ENCODE data around the gene TMEM218. TPM values are rescaled to one million over a fixed set of nuclear protein-coding genes. Genes with fewer than 3 reads are reported as not detected.
A peak's percentile ranks its signal among the peaks of the same experiment; 100 is the strongest.

Gene TMEM218
- 8.2 and 19.7 TPM in 2 replicates for total RNA-seq

GRCh38 chr11:125111343-125112207, at the start of gene TMEM218:
Gene TMEM218, minus strand, starts transcription at chr11:125111626. Its CDS starts 9,385 bp downstream, at chr11:125102241.
- no peak for TF ChIP-seq CTCF (conservative IDR thresholded peaks at IDR 0.05; ENCODE audit: low read depth, low read length)
- peak; percentile 86 for DNase-seq (ENCODE audit: low read depth)

GRCh38 chr11:125157953-125158680, 46.7 kb upstream of the TMEM218 start:
- TF ChIP-seq CTCF (conservative IDR thresholded peaks at IDR 0.05; ENCODE audit: low read depth, low read length) = no peak
- DNase-seq (ENCODE audit: low read depth) = no peak
- H3K4me3 ChIP-seq (ENCODE audit: low read depth, low read length) = no peak overlapping the region

More at GRCh38 chr11:125111343-125112207, at the start of gene TMEM218:
- peak within 1 kb of the TSS; percentile 85 for H3K4me3 ChIP-seq (ENCODE audit: low read depth, low read length)

GRCh38 chr11:125157118-125157733, 45.8 kb upstream of the TMEM218 start:
- DNase-seq (ENCODE audit: low read depth) = no peak

GRCh38 chr11:125156346-125157117, 45.1 kb upstream of the TMEM218 start:
- no peak for TF ChIP-seq CTCF (conservative IDR thresholded peaks at IDR 0.05; ENCODE audit: low read depth, low read length)
- H3K4me3 ChIP-seq (ENCODE audit: low read depth, low read length) = no peak overlapping the region
- no peak for DNase-seq (ENCODE audit: low read depth)

More at GRCh38 chr11:125157118-125157733, 45.8 kb upstream of the TMEM218 start:
- no peak for TF ChIP-seq CTCF (conservative IDR thresholded peaks at IDR 0.05; ENCODE audit: low read depth, low read length)
- no peak overlapping the region for H3K4me3 ChIP-seq (ENCODE audit: low read depth, low read length)

GRCh38 chr11:125155767-125156166, 44.3 kb upstream of the TMEM218 start:
- H3K4me3 ChIP-seq (ENCODE audit: low read depth, low read length) = no peak overlapping the region
- no peak for TF ChIP-seq CTCF (conservative IDR thresholded peaks at IDR 0.05; ENCODE audit: low read depth, low read length)
- no peak for DNase-seq (ENCODE audit: low read depth)

GRCh38 chr11:125155100-125155444, 43.6 kb upstream of the TMEM218 start:
- H3K4me3 ChIP-seq (ENCODE audit: low read depth, low read length) = no peak overlapping the region
- DNase-seq (ENCODE audit: low read depth) = no peak
- no peak for TF ChIP-seq CTCF (conservative IDR thresholded peaks at IDR 0.05; ENCODE audit: low read depth, low read length)

Data from epithelial cell of proximal tubule (primary cell).